DND-41 (cell line): ENCODE data around the gene OR2T2.
"Not testable (repeated sequence)": the region's sequence is repeated elsewhere in the genome, so short reads cannot be mapped to it uniquely, and the experiment has no call there.

ENCODE experiments used
- ATAC-seq: fragments of 200-7000 bp; cut with Tn5 transposase; 3 replicates; pipeline ENCODE4 v1.9.1; 2021; ENCODE audit warnings: low read depth; ENCODE audit not compliant: insufficient read depth
- DNase-seq: peaks from one replicate; pipeline ENCODE4 v3.0.0-alpha.2; 2020
- H2AFZ ChIP-seq: 2 replicates; pipeline ENCODE4 v1.6.0; 2012; ENCODE audit warnings: low read depth, low read length
- H3K27ac ChIP-seq: 2 replicates; pipeline ENCODE4 v1.5.1; 2012; ENCODE audit warnings: low read length, inconsistent platforms
- H3K27me3 ChIP-seq: fragments of 200-600 bp; sonication (generic); 2 replicates; pipeline ENCODE4 v1.6.0; 2012; ENCODE audit warnings: low read length, mild to moderate bottlenecking, inconsistent platforms; ENCODE audit not compliant: insufficient read depth, poor library complexity
- H3K36me3 ChIP-seq: 2 replicates; pipeline ENCODE4 v1.5.1; 2012; ENCODE audit warnings: low read length, inconsistent platforms; ENCODE audit not compliant: insufficient read depth
- H3K4me1 ChIP-seq: 2 replicates; pipeline ENCODE4 v1.5.1; 2012; ENCODE audit warnings: mild to moderate bottlenecking, low read length; ENCODE audit not compliant: insufficient read depth
- H3K4me2 ChIP-seq: 2 replicates; pipeline ENCODE4 v1.6.0; 2012; ENCODE audit warnings: mild to moderate bottlenecking, moderate library complexity, low read length, inconsistent platforms; ENCODE audit not compliant: insufficient read depth
- H3K4me3 ChIP-seq, 2 experiments: fragments of 200-600 bp in 1 of 2; shearing (Covaris generic) in 1 of 2; 2 replicates each; pipeline ENCODE4 v1.5.1; 2012 to 2016; ENCODE audit warnings: inconsistent platforms in 2 of 2, low read length in 2 of 2, mild to moderate bottlenecking in 2 of 2, low read depth in 1 of 2, moderate library complexity in 1 of 2
- H3K79me2 ChIP-seq: 2 replicates; pipeline ENCODE4 v1.6.0; 2012; ENCODE audit warnings: low read length, inconsistent platforms; ENCODE audit not compliant: insufficient read depth
- H3K9ac ChIP-seq: 2 replicates; pipeline ENCODE4 v1.6.0; 2012; ENCODE audit warnings: low read depth, mild to moderate bottlenecking, inconsistent platforms, low read length, moderate library complexity
- H3K9me3 ChIP-seq: 2 replicates; pipeline ENCODE4 v1.5.1; 2012; ENCODE audit warnings: low read length, moderate library complexity, mild to moderate bottlenecking, inconsistent platforms; ENCODE audit not compliant: insufficient read depth, severe bottlenecking
- H4K20me1 ChIP-seq: 2 replicates; pipeline ENCODE4 v1.6.0; 2012; ENCODE audit warnings: low read length; ENCODE audit not compliant: insufficient read depth
- CTCF ChIP-seq: IDR thresholded peaks from 2 replicates; pipeline ENCODE4 v1.5.1; 2012; ENCODE audit warnings: borderline replicate concordance, low read length, moderate library complexity, mild to moderate bottlenecking; ENCODE audit not compliant: poor library complexity, severe bottlenecking; ENCODE audit errors: extremely low read depth
- EZH2 ChIP-seq: IDR thresholded peaks from 3 replicates; pipeline ENCODE4 v1.6.1; 2012; ENCODE audit warnings: borderline replicate concordance, low read depth, mild to moderate bottlenecking, moderate library complexity, low read length, inconsistent platforms; ENCODE audit not compliant: severe bottlenecking

OR2T2 gene

GRCh38 chr1:248416226-248416625, 29.2 kb upstream of the OR2T2 start:
- Histone ChIP-seq H3K4me1 (no peaks in the 10 kb centered on the region), H3K27me3 (no peaks in the 10 kb centered on the region), H2AFZ (no peak overlapping the region), H3K9me3 (peaks cover 5% of the 10 kb centered on the region), H4K20me1 (no peaks in the 10 kb centered on the region), H3K36me3 (no peaks in the 10 kb centered on the region), H3K79me2 (no peaks in the 10 kb centered on the region), H3K9ac (no peak overlapping the region), H3K4me2 (no peak overlapping the region), H3K27ac (no peak overlapping the region), H3K4me3 (no peak overlapping the region)
- TF ChIP-seq CTCF (no peak), EZH2 (no peak)
- DNase-seq = no peak
- no peak for ATAC-seq

DNA sequence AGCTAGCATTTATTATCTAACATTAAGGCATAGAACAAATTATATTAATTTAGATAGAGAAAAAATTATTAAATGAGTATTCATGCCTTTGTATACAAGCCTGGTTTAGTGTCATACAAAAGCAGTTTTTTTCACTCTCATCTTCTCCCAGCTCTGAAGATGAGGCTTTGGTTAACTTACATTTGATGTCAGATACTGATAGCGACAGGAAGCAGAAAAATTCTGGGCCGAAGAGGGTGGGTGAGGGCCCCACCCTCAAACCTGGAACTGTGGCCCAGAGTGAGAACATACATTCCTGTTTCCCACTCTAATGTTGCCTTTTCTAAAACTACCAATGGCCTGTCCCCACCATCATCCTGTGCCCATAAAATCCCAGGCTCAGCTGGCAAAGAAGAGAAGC, 27.6 kb upstream of the OR2T2 start:
- Histone ChIP-seq H3K79me2 (no peaks in the 10 kb centered on the region), H3K27ac (no peak overlapping the region), H3K4me1 (no peaks in the 10 kb centered on the region), H2AFZ (no peak overlapping the region), H3K27me3 (no peaks in the 10 kb centered on the region), H4K20me1 (no peaks in the 10 kb centered on the region), H3K4me3 (no peak overlapping the region), H3K36me3 (no peaks in the 10 kb centered on the region), H3K9me3 (peaks cover 7% of the 10 kb centered on the region), H3K9ac (no peak overlapping the region), H3K4me2 (no peak overlapping the region)
- no peak for ATAC-seq
- DNase-seq = no peak
- TF ChIP-seq EZH2 (no peak), CTCF (no peak)

- peaks cover 7% of the 10 kb centered on the region for H3K9me3 ChIP-seq
- H3K9ac ChIP-seq = no peak overlapping the region
- no peak overlapping the region for H3K4me3 ChIP-seq
- TF ChIP-seq EZH2 (no peak), CTCF (no peak)
- DNase-seq (peak; percentile 18), ATAC-seq (no peak)
- H4K20me1 ChIP-seq = no peaks in the 10 kb centered on the region
- H3K27ac ChIP-seq = no peak overlapping the region
- no peaks in the 10 kb centered on the region for H3K4me1 ChIP-seq
- no peak overlapping the region for H2AFZ ChIP-seq
- H3K4me2 ChIP-seq = no peak overlapping the region
- H3K36me3 ChIP-seq = no peaks in the 10 kb centered on the region
- H3K79me2 ChIP-seq = no peaks in the 10 kb centered on the region
- no peaks in the 10 kb centered on the region for H3K27me3 ChIP-seq
These were observed 24.1 kb upstream of the OR2T2 start for GRCh38 chr1:248421384-248421783.

GRCh38 chr1:248427526-248428191, 17.8 kb upstream of the OR2T2 start:
- not testable (repeated sequence) for H4K20me1 ChIP-seq, H3K9ac ChIP-seq, ATAC-seq, DNase-seq, H3K4me1 ChIP-seq, H2AFZ ChIP-seq, H3K79me2 ChIP-seq, H3K4me2 ChIP-seq, H3K36me3 ChIP-seq, H3K27me3 ChIP-seq, H3K27ac ChIP-seq, H3K9me3 ChIP-seq, H3K4me3 ChIP-seq

- not testable (repeated sequence) for H3K27ac ChIP-seq, H3K9me3 ChIP-seq
These were observed 17.3 kb upstream of the OR2T2 start for GRCh38 chr1:248428192-248428533.

GRCh38 chr1:248431683-248432082, 13.8 kb upstream of the OR2T2 start:
- not testable (repeated sequence) for H3K79me2 ChIP-seq, H3K27ac ChIP-seq, H3K4me3 ChIP-seq, H3K4me1 ChIP-seq, ATAC-seq, H3K27me3 ChIP-seq, H3K36me3 ChIP-seq, H4K20me1 ChIP-seq, H3K9me3 ChIP-seq, H3K9ac ChIP-seq, DNase-seq, H3K4me2 ChIP-seq, H2AFZ ChIP-seq

More at GRCh38 chr1:248428192-248428533, 17.3 kb upstream of the OR2T2 start:
- H3K27me3 ChIP-seq, H2AFZ ChIP-seq, ATAC-seq, H3K4me3 ChIP-seq, H3K36me3 ChIP-seq, H3K4me2 ChIP-seq, H4K20me1 ChIP-seq, DNase-seq, H3K9ac ChIP-seq, H3K79me2 ChIP-seq, H3K4me1 ChIP-seq: not testable (repeated sequence)
